ENCODE results near the gene ZNF285.
"Not testable (repeated sequence)": the region's sequence is repeated elsewhere in the genome, so short reads cannot be mapped to it uniquely, and the experiment has no call there.

ZNF285 gene

GRCh38 chr19:44401139-44402115 lies at the start of gene ZNF285:
TSS of gene ZNF285 (minus strand) at chr19:44401608. CDS start at chr19:44397213, 4,395 bp downstream.
- DNase-seq (ENCODE audit: low read depth): peak; percentile 53

GRCh38 chr19:44447916-44448674 lies 46.7 kb upstream of the ZNF285 start, which contains the start of gene ZNF229:
TSS of gene ZNF229 (minus strand) at chr19:44448472. CDS start at chr19:44442847, 5,625 bp downstream.
- DNase-seq (ENCODE audit: low read depth): peak; percentile 37

GRCh38 chr19:44438441-44438840 lies 37.0 kb upstream of the ZNF285 start:
- DNase-seq (ENCODE audit: low read depth): no peak

GRCh38 chr19:44435441-44435840 lies 34.0 kb upstream of the ZNF285 start:
- no peak for DNase-seq (ENCODE audit: low read depth)

- DNase-seq (ENCODE audit: low read depth): no peak
These were observed 29.5 kb upstream of the ZNF285 start for GRCh38 chr19:44430956-44431355.

GRCh38 chr19:44415553-44415952 lies 14.1 kb upstream of the ZNF285 start:
- not testable (repeated sequence) for DNase-seq (ENCODE audit: low read depth)

- DNase-seq (ENCODE audit: low read depth): not testable (repeated sequence)
These were observed 12.1 kb downstream of the ZNF285 start for GRCh38 chr19:44389268-44389667.

- DNase-seq (ENCODE audit: low read depth): no peak
These were observed 26.6 kb downstream of the ZNF285 start for GRCh38 chr19:44374789-44375188.

- DNase-seq (ENCODE audit: low read depth): no peak
These were observed 29.5 kb downstream of the ZNF285 start for GRCh38 chr19:44371815-44372480.

GRCh38 chr19:44367024-44367423 lies 34.4 kb downstream of the ZNF285 start:
- DNase-seq (ENCODE audit: low read depth): no peak

- no peak for DNase-seq (ENCODE audit: low read depth)
These were observed 44.9 kb downstream of the ZNF285 start, which contains the start of gene ZNF112 for GRCh38 chr19:44356383-44357111. TSS of gene ZNF112 (minus strand) at chr19:44356680. CDS start at chr19:44340539, 16,141 bp downstream.

GRCh38 chr19:44346556-44346955 lies 54.9 kb downstream of the ZNF285 start:
- no peak for DNase-seq (ENCODE audit: low read depth)

- DNase-seq (ENCODE audit: low read depth): no peak
These were observed 55.4 kb downstream of the ZNF285 start for GRCh38 chr19:44345959-44346358.

GRCh38 chr19:44344255-44344654 lies 57.2 kb downstream of the ZNF285 start:
- DNase-seq (ENCODE audit: low read depth): no peak

- no peak for DNase-seq (ENCODE audit: low read depth)
These were observed 59.6 kb downstream of the ZNF285 start for GRCh38 chr19:44341794-44342193.

GRCh38 chr19:44334639-44335038 lies 66.8 kb downstream of the ZNF285 start:
- not testable (repeated sequence) for DNase-seq (ENCODE audit: low read depth)
